CD4-positive, alpha-beta T cell treated with Interferon gamma for 1 hour (primary cell): Measurements from ENCODE around the gene TGFBR1.

Experiments used
- DNase-seq: peaks from one replicate; pipeline ENCODE4 v3.0.0-alpha.2; 2020

Gene TGFBR1

GRCh38 chr9:99138424-99139284, 33.7 kb downstream of the TGFBR1 start:
- DNase-seq: no peak

- DNase-seq: no peak
Measured at GRCh38 chr9:99139868-99140267, 35.0 kb downstream of the TGFBR1 start.

GRCh38 chr9:99140685-99141314, 35.9 kb downstream of the TGFBR1 start:
- DNase-seq: peak; percentile 52

- no peak for DNase-seq
Measured at GRCh38 chr9:99141849-99142248, 36.9 kb downstream of the TGFBR1 start.

GRCh38 chr9:99142275-99142674, 37.4 kb downstream of the TGFBR1 start:
- DNase-seq: no peak

- DNase-seq: no peak
Measured at GRCh38 chr9:99143655-99144054, 38.7 kb downstream of the TGFBR1 start.

GRCh38 chr9:99144966-99145365, 40.1 kb downstream of the TGFBR1 start:
- no peak for DNase-seq

- no peak for DNase-seq
Measured at GRCh38 chr9:99146574-99146973, 41.7 kb downstream of the TGFBR1 start.

- DNase-seq: no peak
Measured at GRCh38 chr9:99147177-99147576, 42.3 kb downstream of the TGFBR1 start.

GRCh38 chr9:99150451-99151171, 45.7 kb downstream of the TGFBR1 start:
- no peak for DNase-seq

GRCh38 chr9:99154356-99154755, 49.4 kb downstream of the TGFBR1 start:
- DNase-seq: no peak

GRCh38 chr9:99155736-99156135, 50.8 kb downstream of the TGFBR1 start:
- DNase-seq: no peak

- no peak for DNase-seq
Measured at GRCh38 chr9:99158629-99159028, 53.7 kb downstream of the TGFBR1 start.

GRCh38 chr9:99160173-99160572, 55.3 kb downstream of the TGFBR1 start:
- DNase-seq: no peak

- no peak for DNase-seq
Measured at GRCh38 chr9:99162759-99163364, 57.9 kb downstream of the TGFBR1 start.

GRCh38 chr9:99166149-99166548, 61.2 kb downstream of the TGFBR1 start:
- DNase-seq: no peak

- DNase-seq: no peak
Measured at GRCh38 chr9:99167119-99167518, 62.2 kb downstream of the TGFBR1 start.

- DNase-seq: no peak
Measured at GRCh38 chr9:99167694-99168093, 62.8 kb downstream of the TGFBR1 start.

- no peak for DNase-seq
Measured at GRCh38 chr9:99169086-99169485, 64.2 kb downstream of the TGFBR1 start.

GRCh38 chr9:99169982-99170761, 65.3 kb downstream of the TGFBR1 start:
- DNase-seq: no peak

- DNase-seq: no peak
Measured at GRCh38 chr9:99171225-99172123, 66.6 kb downstream of the TGFBR1 start.
